Sigmoid colon (tissue), 4 donors: ENCODE results near the gene CRBN.

Experiments
- EP300 ChIP-seq, 4 donors: sonication (generic); formaldehyde crosslinking; IDR thresholded peaks; one replicate each; pipeline ENCODE4 v1.6.1; 2017; ENCODE audit warnings: antibody characterized with exemption in 4 of 4
- POLR2A ChIP-seq, 2 donors: fragments of 450-650 bp; IDR thresholded peaks; one replicate each; pipeline ENCODE4 v1.6.1; 2016; ENCODE audit warnings: antibody characterized with exemption in 2 of 2, mild to moderate bottlenecking in 2 of 2, moderate library complexity in 2 of 2
- TF ChIP-seq, protein P1 (sequence below), 4 experiments: fragments of 450-650 bp in 3 of 4; fragments of 200-600 bp in 1 of 4; IDR thresholded peaks; one replicate each; pipeline ENCODE4 v1.5.1; 2016 to 2019; ENCODE audit warnings: antibody characterized with exemption in 4 of 4, mild to moderate bottlenecking in 3 of 4, moderate library complexity in 2 of 4

DNA sequence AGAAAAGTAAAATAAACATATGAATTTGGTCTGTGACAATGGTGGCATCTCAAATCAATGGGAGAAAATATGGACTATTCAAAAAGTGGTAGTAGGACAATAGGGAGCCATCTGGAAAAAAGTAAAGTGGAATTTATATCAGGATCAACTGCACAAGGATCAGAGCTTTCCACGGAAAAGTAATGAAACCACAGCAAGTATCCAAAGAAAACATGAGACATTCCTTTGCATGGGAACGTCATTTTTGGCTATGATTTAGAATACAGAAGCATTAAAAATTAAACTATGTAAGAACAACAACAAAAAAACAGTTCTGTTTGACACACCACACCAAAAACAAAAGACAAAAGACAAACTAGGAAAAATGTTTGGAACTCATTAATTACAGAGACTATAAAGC is 18.7 kb downstream of the CRBN start:
- TF ChIP-seq, protein P1, sequence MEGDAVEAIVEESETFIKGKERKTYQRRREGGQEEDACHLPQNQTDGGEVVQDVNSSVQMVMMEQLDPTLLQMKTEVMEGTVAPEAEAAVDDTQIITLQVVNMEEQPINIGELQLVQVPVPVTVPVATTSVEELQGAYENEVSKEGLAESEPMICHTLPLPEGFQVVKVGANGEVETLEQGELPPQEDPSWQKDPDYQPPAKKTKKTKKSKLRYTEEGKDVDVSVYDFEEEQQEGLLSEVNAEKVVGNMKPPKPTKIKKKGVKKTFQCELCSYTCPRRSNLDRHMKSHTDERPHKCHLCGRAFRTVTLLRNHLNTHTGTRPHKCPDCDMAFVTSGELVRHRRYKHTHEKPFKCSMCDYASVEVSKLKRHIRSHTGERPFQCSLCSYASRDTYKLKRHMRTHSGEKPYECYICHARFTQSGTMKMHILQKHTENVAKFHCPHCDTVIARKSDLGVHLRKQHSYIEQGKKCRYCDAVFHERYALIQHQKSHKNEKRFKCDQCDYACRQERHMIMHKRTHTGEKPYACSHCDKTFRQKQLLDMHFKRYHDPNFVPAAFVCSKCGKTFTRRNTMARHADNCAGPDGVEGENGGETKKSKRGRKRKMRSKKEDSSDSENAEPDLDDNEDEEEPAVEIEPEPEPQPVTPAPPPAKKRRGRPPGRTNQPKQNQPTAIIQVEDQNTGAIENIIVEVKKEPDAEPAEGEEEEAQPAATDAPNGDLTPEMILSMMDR (IDR thresholded peaks at IDR 0.05): no peak
- no peak for TF ChIP-seq POLR2A (IDR thresholded peaks at IDR 0.05)
- no peak for TF ChIP-seq EP300 (IDR thresholded peaks at IDR 0.05)
